ENCODE results near the gene UGP2.
"Not testable (repeated sequence)": the region's sequence is repeated elsewhere in the genome, so short reads cannot be mapped to it uniquely, and the experiment has no call there.

DNA sequence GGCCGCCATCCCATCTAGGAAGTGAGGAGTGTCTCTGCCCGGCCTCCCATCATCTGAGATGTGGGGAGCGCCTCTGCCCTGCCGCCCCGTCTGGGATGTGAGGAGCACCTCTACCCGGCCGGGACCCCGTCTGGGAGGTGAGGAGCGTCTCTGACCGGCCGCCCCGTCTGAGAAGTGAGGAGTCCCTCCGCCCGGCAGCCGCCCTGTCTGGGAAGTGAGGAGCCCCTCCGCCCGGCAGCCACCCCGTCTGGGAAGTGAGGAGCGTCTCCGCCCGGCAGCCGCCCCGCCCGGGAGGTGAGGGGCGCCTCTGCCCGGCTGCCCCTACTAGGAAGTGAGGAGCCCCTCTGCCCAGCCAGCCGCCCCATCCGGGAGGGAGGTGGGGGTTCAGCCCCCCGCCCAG lies 32.8 kb upstream of the UGP2 start:
- TF ChIP-seq, protein P1, sequence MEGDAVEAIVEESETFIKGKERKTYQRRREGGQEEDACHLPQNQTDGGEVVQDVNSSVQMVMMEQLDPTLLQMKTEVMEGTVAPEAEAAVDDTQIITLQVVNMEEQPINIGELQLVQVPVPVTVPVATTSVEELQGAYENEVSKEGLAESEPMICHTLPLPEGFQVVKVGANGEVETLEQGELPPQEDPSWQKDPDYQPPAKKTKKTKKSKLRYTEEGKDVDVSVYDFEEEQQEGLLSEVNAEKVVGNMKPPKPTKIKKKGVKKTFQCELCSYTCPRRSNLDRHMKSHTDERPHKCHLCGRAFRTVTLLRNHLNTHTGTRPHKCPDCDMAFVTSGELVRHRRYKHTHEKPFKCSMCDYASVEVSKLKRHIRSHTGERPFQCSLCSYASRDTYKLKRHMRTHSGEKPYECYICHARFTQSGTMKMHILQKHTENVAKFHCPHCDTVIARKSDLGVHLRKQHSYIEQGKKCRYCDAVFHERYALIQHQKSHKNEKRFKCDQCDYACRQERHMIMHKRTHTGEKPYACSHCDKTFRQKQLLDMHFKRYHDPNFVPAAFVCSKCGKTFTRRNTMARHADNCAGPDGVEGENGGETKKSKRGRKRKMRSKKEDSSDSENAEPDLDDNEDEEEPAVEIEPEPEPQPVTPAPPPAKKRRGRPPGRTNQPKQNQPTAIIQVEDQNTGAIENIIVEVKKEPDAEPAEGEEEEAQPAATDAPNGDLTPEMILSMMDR (IDR thresholded peaks at IDR 0.05; ENCODE audit: insufficient read depth, low read depth, low read length) = not testable (repeated sequence)
- not testable (repeated sequence) for TF ChIP-seq EZH2 (IDR thresholded peaks at IDR 0.05; ENCODE audit: insufficient read depth, low read length)
